Dedifferentiated amniotic fluid mesenchymal stem cell (primary cell): ENCODE data around the gene CREG2.
"Not testable (repeated sequence)": the region's sequence is repeated elsewhere in the genome, so short reads cannot be mapped to it uniquely, and the experiment has no call there.

Experiments used
- DNase-seq: peaks from one replicate; pipeline ENCODE4 v3.0.0-alpha.2; 2016; ENCODE audit errors: extremely low spot score

Gene CREG2

GRCh38 chr2:101374821-101375561 lies 12.3 kb downstream of the CREG2 start:
- DNase-seq: no peak

GRCh38 chr2:101372792-101373191 lies 14.5 kb downstream of the CREG2 start:
- DNase-seq: no peak

- DNase-seq: no peak
Measured at GRCh38 chr2:101371636-101372035, 15.7 kb downstream of the CREG2 start.

DNA sequence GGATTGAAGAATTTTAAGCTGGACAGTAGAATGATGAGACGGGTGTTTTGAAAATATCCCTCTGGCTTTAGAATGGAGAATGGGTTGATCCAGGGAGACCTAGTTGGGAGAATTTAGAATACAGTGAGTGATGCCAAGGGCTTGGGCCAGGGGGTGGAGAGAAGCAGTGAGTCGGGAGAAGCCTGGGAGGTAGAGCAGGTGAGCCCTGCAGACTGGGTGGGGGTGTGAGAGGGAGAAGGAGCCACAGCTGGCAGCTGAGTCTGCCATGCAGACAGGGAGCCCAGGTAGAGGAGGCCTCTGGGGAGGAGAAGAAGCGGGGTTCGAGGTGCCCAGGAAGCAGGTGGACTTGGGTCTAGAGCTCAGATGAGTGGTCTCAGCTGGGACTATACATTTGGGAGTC lies 18.2 kb downstream of the CREG2 start:
- DNase-seq: no peak

DNA sequence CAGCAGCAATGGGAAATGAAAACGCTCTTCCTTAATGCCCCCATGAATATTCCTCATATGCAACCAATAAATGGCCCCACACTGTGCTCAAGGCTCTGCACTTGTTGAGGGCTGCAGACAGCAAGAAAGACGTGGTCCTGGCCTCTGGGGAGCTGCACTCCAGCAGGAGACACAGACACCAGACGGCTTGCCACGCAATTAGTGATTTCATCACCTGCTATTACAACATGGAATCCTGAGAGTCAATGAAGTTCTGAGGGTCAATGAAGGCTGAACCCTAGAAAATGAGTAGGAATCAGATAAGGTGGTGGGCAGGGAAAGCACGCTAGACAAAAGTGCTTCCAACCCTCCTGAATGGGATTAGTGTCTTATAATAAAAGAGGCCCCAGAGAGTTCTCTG lies 18.9 kb downstream of the CREG2 start:
- DNase-seq: no peak

- DNase-seq: no peak
Measured at GRCh38 chr2:101367508-101367907, 19.8 kb downstream of the CREG2 start.

DNA sequence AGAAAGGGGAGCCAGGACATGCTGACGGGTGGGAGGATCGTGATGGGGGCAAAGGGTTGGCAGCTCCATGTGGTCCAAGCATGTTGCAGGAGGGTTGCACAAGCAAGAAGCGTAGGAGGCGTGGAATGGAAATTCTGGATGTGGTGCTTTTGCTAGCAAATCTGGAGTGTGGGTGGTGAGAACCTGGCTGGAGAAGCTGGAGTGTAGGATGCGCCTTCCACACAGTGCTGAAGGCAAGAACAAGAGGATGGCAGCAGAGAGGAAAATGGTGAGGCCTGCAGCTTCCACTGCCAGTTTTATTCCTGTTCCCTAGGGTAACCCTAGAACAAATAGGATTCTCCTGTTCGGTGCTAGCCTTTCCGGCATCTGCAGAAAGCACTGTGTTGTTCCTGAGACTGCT lies 22.4 kb downstream of the CREG2 start:
- no peak for DNase-seq

DNA sequence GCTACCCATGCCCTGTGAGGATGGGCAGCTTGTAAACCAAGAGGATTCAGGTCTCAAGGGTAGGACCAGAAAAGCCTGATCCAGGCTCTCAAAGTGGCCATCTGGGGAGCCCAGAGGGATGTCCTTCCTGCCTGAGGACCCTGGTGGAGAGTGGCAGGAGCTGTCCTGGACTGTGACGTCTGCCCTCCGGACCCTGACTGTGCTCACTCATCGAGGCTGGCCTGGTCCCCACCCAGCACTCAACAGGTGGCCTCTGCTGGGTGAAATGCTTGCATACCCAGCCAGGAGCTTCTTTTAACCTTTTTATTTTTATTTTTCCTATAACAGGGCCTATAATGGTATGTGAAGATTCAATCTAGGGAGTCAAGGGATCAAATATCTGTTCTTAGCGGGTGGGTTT lies 24.5 kb downstream of the CREG2 start:
- DNase-seq: no peak

DNA sequence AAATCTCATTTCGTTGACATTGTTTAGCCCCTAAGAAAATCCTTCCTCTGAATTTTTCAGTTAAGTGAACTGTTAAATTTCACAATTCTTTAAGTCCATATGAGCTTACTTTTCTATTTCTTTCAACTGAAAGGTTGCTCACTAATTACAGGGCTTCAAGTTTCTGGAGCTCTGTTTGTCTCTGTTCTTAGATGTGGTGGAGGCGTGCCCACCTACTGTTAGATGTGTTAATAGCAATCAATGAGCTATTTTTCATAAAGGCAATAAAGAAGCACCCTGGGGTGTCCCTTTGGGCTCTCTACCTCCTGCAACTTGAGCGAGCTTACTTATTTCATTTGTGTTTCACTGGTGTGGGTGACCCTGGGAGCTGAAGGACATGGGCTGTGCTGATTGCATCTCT lies 25.0 kb downstream of the CREG2 start:
- no peak for DNase-seq

DNA sequence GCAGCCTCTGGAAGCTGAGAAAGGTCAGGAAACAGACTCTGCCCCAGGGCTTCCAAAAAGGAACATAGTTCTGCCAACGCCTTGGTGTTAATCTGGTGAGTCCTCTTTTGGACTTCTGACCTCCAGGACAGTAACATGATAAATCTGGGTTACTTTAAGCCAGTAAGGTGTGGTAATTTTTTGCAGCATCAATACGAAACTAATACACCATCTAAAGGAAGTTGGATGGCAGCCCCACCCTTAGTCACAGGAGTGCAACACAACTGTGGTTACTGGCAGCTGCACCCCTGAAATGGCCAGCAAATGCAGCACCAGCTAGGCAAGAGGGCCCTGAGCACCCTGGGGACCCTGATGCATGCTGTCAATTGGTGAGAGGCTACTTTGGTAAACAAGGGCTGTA lies 25.8 kb downstream of the CREG2 start:
- DNase-seq: no peak

- no peak for DNase-seq
Measured at GRCh38 chr2:101361121-101361520, 26.2 kb downstream of the CREG2 start.

GRCh38 chr2:101360232-101360631 lies 27.1 kb downstream of the CREG2 start:
- DNase-seq: no peak

DNA sequence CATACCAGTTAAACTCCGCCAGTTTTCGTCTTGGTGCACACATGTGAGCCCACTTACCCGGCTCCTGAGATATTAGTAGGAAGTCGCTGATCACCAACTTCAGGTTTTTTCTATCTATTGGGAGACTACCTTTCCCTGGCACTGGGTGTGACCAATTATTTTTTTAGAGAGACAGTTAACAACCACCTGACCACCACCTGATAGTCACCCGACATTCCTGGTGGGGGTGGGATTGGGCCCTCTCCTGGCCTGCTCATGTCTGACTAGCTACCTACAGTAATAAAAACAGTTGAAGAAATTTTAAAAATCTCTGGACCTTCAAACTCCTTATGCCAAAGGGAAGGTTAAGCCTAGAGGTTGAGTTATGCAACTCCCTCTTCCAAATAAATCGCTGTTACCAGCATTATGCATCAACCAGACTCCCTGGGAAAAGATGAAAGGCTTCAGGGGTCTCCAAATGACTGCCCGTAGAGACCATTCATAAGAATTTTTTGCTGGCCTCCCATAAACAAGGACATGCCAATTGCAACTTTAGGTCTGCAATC lies 27.8 kb downstream of the CREG2 start:
- DNase-seq: no peak

- DNase-seq: no peak
Measured at GRCh38 chr2:101357376-101357775, 29.9 kb downstream of the CREG2 start.

DNA sequence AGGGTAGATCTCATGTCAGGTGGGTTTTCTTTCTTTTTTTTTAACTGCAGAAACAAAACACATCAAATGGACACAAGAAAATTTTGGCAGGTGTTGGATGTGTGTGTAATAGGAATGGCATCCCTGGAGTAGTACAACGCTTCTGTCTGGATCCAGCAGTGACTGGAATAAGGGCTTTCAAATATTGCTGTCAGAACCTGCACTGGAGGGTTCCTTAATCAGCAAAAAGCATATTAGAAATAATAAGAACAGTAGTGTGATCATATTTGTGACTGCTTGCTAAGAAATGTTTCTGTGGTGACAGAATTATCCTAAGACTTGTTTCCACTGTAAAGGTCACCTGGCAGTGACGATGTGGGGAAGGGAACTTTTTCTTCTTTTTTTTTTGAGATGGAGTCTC lies 30.8 kb downstream of the CREG2 start:
- no peak for DNase-seq

DNA sequence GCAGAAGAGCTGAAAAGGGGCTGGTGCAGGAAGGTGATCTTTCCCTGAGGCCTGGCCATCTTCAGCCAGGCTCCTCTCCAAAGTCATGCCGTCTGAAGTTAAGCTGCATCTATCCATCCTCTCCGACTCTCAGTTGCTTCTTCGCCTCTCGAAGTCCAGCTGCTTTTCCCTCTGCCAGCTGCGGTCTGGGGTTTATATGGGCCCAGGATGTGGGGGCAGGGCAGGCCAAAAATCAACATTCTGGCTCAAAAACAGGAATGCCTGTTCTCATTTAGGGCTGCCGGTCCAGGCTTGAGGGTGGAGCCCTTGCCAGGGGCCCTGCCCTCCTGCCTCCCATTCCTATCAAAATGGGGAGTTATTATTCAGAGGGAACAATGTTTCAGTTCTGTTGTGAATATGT lies 31.2 kb downstream of the CREG2 start:
- DNase-seq: no peak

DNA sequence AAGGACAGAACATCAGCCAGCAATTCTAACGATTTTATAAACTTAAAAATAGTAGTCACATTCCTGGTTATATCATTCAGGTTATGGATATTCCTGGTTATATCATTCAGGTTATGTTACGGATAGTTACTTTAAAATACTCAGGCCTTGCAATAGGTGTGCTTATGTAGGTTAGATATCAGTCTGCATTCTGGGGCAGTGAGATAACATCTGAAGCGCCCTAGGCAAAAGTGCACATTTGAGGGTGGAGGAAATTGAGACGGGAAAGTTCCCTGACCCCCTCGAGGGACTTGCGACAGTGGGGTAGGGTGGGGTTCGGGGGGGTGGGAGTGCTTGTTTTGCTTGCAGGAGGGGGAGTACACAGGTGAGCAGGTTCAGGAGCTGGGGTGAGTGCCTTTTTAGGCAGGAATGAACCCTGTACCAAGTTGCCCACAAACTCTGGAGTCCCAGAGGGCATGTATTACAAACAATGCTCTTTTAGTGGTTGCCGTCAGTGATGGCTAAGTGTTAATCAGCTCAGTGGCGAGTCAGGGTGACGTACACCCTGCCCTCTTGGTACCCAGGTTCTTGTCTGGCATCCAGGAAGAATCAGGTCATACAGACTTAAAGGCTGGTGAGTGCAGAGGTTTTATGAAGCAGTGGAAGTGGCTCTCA lies 31.8 kb downstream of the CREG2 start:
- no peak for DNase-seq

GRCh38 chr2:101354420-101355311 lies 32.6 kb downstream of the CREG2 start:
- DNase-seq: no peak

- DNase-seq: not testable (repeated sequence)
Measured at GRCh38 chr2:101352631-101353030, 34.7 kb downstream of the CREG2 start.

- no peak for DNase-seq
Measured at GRCh38 chr2:101351207-101351606, 36.1 kb downstream of the CREG2 start.

- DNase-seq: peak; percentile 16
Measured at GRCh38 chr2:101349893-101350662, 37.2 kb downstream of the CREG2 start.

DNA sequence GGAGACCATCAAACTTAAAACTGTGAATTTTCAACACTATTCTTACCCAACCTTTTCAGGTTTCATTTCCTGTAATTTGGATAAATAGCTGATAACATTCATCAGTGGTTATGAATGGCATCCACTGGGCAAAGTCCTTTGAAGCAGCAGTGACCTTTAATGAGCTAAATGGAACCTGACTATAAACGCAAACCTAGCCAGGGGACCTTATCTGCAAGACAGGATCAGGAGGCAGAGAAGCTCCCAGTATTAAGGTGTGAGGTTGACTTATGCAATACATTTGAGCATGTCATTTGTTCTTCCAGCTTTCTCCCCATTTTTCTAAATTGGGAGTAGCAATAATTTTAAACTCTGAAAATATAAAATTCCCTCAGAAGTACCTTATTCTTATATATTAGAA lies 38.4 kb downstream of the CREG2 start:
- no peak for DNase-seq
